T-cell (primary cell): ENCODE measurements around the gene MYBPC3. TPM values are rescaled to one million over a fixed set of nuclear protein-coding genes. Genes with fewer than 3 reads are reported as not detected.

Source experiments
- ATAC-seq, 4 experiments: fragments of 200-7000 bp in 3 of 4; fragments of 150-1000 bp in 1 of 4; cut with Tn5 transposase; replicated peaks in 1 of 4; 1 replicate in 3 of 4; 2 replicates in 1 of 4; pipeline ENCODE4 v1.10.0; 2021; ENCODE audit warnings: moderate library complexity in 3 of 4, mild to moderate bottlenecking in 2 of 4, moderate number of reproducible peaks in 1 of 4
- CTCF ChIA-PET, 2 donors: fragments of 300-600 bp; sonication (Branson Sonifier 250); formaldehyde crosslinking; loops; one replicate each; lab custom pipeline; 2022; ENCODE audit warnings: antibody characterized with exemption in 2 of 2; lab: Charles Lee
- POLR2A ChIA-PET, 2 donors: fragments of 300-600 bp; sonication (Branson Sonifier 250); formaldehyde crosslinking; loops; one replicate each; lab custom pipeline; 2022; ENCODE audit warnings: antibody characterized with exemption in 2 of 2; lab: Charles Lee
- DNase-seq, 35 experiments: peaks; one replicate each; pipeline versions ENCODE4 v3.0.0 to v3.0.0-alpha.2; 2013 to 2023
- H3K27ac ChIP-seq: one replicate; pipeline ENCODE4 v1.5.1; 2013; ENCODE audit warnings: low read length
- H3K27me3 ChIP-seq, 2 experiments: replicated peaks in 1 of 2; 1 replicate in 1 of 2; 2 replicates in 1 of 2; pipeline versions ENCODE4 v1.6.1 to v1.7.0; 2013; ENCODE audit warnings: low read length in 1 of 2, mixed read lengths in 1 of 2; ENCODE audit not compliant: control insufficient read depth in 2 of 2, insufficient read depth in 2 of 2; ENCODE audit errors: extremely low read depth in 1 of 2
- H3K36me3 ChIP-seq, 2 donors: 1 replicate in 1 of 2; 2 replicates in 1 of 2; pipeline versions ENCODE4 v1.6.1 to v1.7.0; 2013; ENCODE audit warnings: low read length in 1 of 2; ENCODE audit not compliant: control insufficient read depth in 2 of 2, insufficient read depth in 1 of 2; ENCODE audit errors: extremely low read depth in 1 of 2
- H3K4me1 ChIP-seq, 2 experiments: 1 replicate in 1 of 2; 2 replicates in 1 of 2; pipeline versions ENCODE4 v1.6.1 to v1.7.0; 2013; ENCODE audit warnings: low read length in 2 of 2, mixed read lengths in 1 of 2; ENCODE audit not compliant: insufficient read depth in 2 of 2, control insufficient read depth in 1 of 2; ENCODE audit errors: extremely low read depth in 1 of 2
- H3K4me3 ChIP-seq, 2 donors: 1 replicate in 1 of 2; 2 replicates in 1 of 2; pipeline versions ENCODE4 v1.5.1 to v1.7.0; 2013; ENCODE audit warnings: mild to moderate bottlenecking in 2 of 2, low read length in 1 of 2, moderate library complexity in 1 of 2; ENCODE audit not compliant: control insufficient read depth in 1 of 2; ENCODE audit errors: extremely low read depth in 1 of 2
- H3K9me3 ChIP-seq: 2 replicates; pipeline ENCODE4 v1.7.0; 2013
- H3K27ac Mint-ChIP-seq, 2 donors: one replicate each; pipeline ENCODE4 v1.8.0; 2020 to 2021; ENCODE audit warnings: mild to moderate bottlenecking in 2 of 2, mixed read lengths in 2 of 2
- H3K27me3 Mint-ChIP-seq, 2 donors: one replicate each; pipeline ENCODE4 v1.8.0; 2021 to 2022; ENCODE audit warnings: mixed read lengths in 2 of 2
- H3K36me3 Mint-ChIP-seq: one replicate; pipeline ENCODE4 v1.8.0; 2021; ENCODE audit warnings: mixed read lengths
- H3K4me1 Mint-ChIP-seq, 3 donors: one replicate each; pipeline ENCODE4 v1.8.0; 2020 to 2022; ENCODE audit warnings: mixed read lengths in 3 of 3, mild to moderate bottlenecking in 1 of 3
- H3K4me3 Mint-ChIP-seq, 3 donors: one replicate each; pipeline ENCODE4 v1.8.0; 2020 to 2022; ENCODE audit warnings: mild to moderate bottlenecking in 3 of 3, mixed read lengths in 3 of 3, moderate library complexity in 3 of 3
- H3K9me3 Mint-ChIP-seq, 3 donors: one replicate each; pipeline ENCODE4 v1.8.0; 2020 to 2022; ENCODE audit warnings: mixed read lengths in 3 of 3
- WGBS: methylation state at CpG from one replicate; pipeline ENCODE4 v1.1.5; 2013; ENCODE audit warnings: missing lambda C conversion rate; ENCODE audit not compliant: insufficient coverage; 5-methylcytosine and 5-hydroxymethylcytosine counted together
- total RNA-seq, 35 experiments: library from RNA in 6 of 35; stranded (reverse) in 6 of 35; fragments of 120-200 nt in 1 of 35; gene quantifications; one replicate each; pipeline versions ENCODE4 v1.2.1 to v1.2.4 and lab custom pipeline; 2013 to 2026

MYBPC3 gene
- total RNA-seq, 5 donors from 2014 or later (not counting 1 experiment from before 2014, with no cell fraction given): not detected

DNA sequence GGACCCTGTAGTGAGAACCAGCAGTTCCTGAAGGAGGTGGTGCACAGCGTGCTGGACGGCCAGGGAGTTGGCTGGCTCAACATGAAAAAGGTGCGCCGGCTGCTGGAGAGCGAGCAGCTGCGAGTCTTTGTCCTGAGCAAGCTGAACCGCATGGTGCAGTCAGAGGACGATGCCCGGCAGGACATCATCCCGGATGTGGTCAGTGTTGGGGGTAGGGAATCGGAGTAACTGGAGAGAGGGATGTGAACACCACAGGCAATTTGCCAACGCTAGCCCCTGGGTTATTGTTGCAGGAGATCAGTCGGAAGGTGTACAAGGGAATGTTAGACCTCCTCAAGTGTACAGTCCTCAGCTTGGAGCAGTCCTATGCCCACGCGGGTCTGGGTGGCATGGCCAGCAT lies 62.6 kb downstream of the MYBPC3 start:
- 94% methylated on average over 12 of the region's 15 CpGs for WGBS
- ChIA-PET CTCF (interaction anchor here in 1 of 2 donors (0.6 kb wide), 1 partner anchor 29 kb away, joined by 3 read pairs; no protein-coding TSS in a partner anchor), POLR2A (interaction anchor here in 1 of 2 donors (0.6 kb wide), 1 partner anchor 74 kb away, joined by 3 read pairs; no protein-coding TSS in a partner anchor)
- H3K27me3 Mint-ChIP-seq: no peaks in the 10 kb centered on the region
- H3K9me3 Mint-ChIP-seq: no peaks in the 10 kb centered on the region
- H3K27ac Mint-ChIP-seq: no peak overlapping the region
- H3K36me3 Mint-ChIP-seq: peaks cover 55% of the 10 kb centered on the region
- no peaks in the 10 kb centered on the region for H3K4me1 ChIP-seq
- no peak overlapping the region for H3K4me3 ChIP-seq
- H3K36me3 ChIP-seq: peaks cover 6 to 91% of the 10 kb centered on the region in 2 donors
- no peaks in the 10 kb centered on the region for H3K27me3 ChIP-seq
- no peak overlapping the region for H3K27ac ChIP-seq
- H3K9me3 ChIP-seq: no peaks in the 10 kb centered on the region
- ATAC-seq (no peak), DNase-seq (no peak)
- H3K4me3 Mint-ChIP-seq: no peak overlapping the region
- no peaks in the 10 kb centered on the region for H3K4me1 Mint-ChIP-seq

DNA sequence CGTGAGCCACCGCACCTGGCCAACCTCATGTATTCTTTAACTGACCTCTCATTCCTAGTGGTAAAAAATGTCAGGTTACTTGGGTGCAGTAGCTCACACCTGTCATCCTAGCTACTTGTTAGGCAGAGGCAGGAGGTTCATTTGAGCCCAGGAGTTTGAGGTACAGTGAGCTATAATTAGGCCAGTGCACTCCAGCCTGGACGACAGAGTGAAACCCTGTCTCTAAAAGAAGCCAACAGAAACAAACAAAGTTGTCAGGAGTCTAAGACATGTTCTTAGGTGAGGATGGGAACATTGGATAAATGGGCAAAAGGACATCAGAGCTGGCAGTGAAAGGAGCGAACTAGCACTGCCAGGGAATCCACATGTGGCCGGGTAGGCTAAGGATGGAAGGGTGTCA lies 64.4 kb downstream of the MYBPC3 start:
- Mint-ChIP-seq H3K4me1 (no peaks in the 10 kb centered on the region), H3K27ac (no peak overlapping the region), H3K9me3 (no peaks in the 10 kb centered on the region), H3K27me3 (no peaks in the 10 kb centered on the region), H3K36me3 (peaks cover 66% of the 10 kb centered on the region), H3K4me3 (no peak overlapping the region)
- WGBS: 95% methylated on average over 3 of the region's 5 CpGs
- ChIA-PET CTCF (no interaction called here), POLR2A (no interaction called here)
- no peak for DNase-seq
- Histone ChIP-seq H3K9me3 (no peaks in the 10 kb centered on the region), H3K4me3 (no peak overlapping the region), H3K27ac (no peak overlapping the region), H3K36me3 (peaks cover 14 to 91% of the 10 kb centered on the region in 2 donors), H3K4me1 (no peaks in the 10 kb centered on the region), H3K27me3 (no peaks in the 10 kb centered on the region)
- ATAC-seq: no peak

DNA sequence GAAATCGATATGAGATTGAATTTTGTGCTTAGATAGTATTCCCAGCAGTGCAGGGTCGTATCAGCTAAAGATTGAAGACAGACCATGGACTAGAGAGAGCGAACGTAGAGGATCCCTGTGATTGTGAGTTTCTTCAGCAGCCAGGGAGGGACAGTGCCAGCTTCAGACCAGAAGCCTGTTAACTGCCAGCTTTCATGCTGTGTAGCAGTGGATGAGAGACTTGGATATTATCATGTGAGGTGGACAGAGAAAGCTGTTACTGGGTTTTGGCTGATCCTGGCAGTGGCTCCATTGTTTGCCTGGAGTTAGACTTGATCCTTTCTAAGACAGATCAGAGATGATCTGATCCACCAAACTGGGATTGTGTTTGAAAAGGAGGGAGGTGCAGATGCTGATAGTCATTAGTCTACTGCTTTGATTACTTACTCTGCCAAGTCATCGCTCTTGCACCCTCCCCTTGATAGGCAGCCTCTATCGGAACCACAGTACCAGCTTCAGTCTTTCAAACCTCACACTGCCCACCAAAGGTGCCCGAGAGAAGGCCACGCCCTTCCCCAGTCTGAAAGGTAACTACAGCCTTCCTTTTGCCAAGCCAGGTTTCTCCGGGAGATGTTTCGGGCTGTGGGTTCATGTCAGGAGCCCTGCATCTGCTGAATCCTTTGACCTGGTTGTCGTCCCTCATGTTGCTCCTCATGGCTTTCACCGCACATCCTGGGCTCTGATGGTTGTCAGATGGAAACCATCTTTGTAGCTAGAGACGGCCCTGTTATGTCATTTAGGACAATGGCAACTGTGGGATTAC lies 66.3 kb downstream of the MYBPC3 start:
- Histone ChIP-seq H3K27me3 (no peaks in the 10 kb centered on the region), H3K9me3 (no peaks in the 10 kb centered on the region), H3K4me1 (no peaks in the 10 kb centered on the region), H3K36me3 (peaks cover 23 to 91% of the 10 kb centered on the region in 2 donors), H3K4me3 (no peak overlapping the region), H3K27ac (no peak overlapping the region)
- POLR2A ChIA-PET: interaction anchor here in 1 of 2 donors (0.6 kb wide), 1 partner anchor 112 kb away, joined by 10 read pairs; no protein-coding TSS in a partner anchor
- ATAC-seq: no peak
- CTCF ChIA-PET: no interaction called here
- over 99% methylated on average over 12 of the region's 13 CpGs for WGBS
- Mint-ChIP-seq H3K4me1 (no peaks in the 10 kb centered on the region), H3K27ac (no peak overlapping the region), H3K9me3 (no peaks in the 10 kb centered on the region), H3K27me3 (no peaks in the 10 kb centered on the region), H3K36me3 (peaks cover 67% of the 10 kb centered on the region), H3K4me3 (no peak overlapping the region)
- DNase-seq: no peak

DNA sequence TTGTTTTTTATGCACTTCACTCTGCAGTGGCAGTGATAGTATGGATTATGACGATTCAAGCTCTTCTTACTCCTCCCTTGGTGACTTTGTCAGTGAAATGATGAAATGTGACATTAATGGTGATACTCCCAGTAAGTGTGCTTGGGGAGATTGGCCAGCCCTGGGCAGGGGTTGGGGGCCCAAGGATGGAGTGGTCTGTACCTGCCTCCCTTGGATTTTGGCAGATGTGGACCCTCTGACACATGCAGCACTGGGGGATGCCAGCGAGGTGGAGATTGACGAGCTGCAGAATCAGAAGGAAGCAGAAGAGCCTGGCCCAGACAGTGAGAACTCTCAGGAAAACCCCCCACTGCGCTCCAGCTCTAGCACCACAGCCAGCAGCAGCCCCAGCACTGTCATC lies 68.4 kb downstream of the MYBPC3 start:
- WGBS: 60% methylated on average over 1 of the region's 4 CpGs
- peaks cover 58% of the 10 kb centered on the region for H3K36me3 Mint-ChIP-seq
- H3K27ac Mint-ChIP-seq: no peak overlapping the region

DNA sequence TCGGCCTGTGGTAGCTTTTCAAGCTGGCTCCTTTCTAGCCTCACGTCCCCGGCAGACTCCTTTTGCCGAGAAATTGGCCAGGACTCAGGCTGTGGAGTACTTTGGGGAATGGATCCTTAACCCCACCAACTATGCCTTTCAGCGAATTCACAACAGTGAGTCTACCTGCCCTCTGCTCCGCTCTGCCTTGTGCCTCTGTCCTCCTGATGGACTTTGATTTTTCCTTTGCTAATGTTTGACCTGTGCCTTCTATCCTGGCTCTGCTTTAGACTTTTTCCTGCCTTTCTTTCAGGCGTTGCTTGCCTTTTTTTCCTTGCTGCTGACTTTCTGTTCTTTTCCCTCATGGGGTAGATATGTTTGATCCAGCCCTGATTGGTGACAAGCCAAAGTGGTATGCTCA lies 70.0 kb downstream of the MYBPC3 start:
- 97% methylated on average over 3 of the region's 7 CpGs for WGBS
- peaks cover 23 to 92% of the 10 kb centered on the region in 2 donors for H3K36me3 ChIP-seq
- H3K27ac Mint-ChIP-seq: no peak overlapping the region

More for the DNA sequence above, 68.4 kb downstream of the MYBPC3 start:
- Histone ChIP-seq H3K27me3 (no peaks in the 10 kb centered on the region), H3K36me3 (peaks cover 23 to 90% of the 10 kb centered on the region in 2 donors), H3K9me3 (no peaks in the 10 kb centered on the region), H3K4me3 (no peak overlapping the region), H3K4me1 (no peaks in the 10 kb centered on the region), H3K27ac (no peak overlapping the region)
- H3K27me3 Mint-ChIP-seq: no peaks in the 10 kb centered on the region
- no peaks in the 10 kb centered on the region for H3K4me1 Mint-ChIP-seq
- no peak overlapping the region for H3K4me3 Mint-ChIP-seq
- DNase-seq: no peak
- POLR2A ChIA-PET: no interaction called here
- no peaks in the 10 kb centered on the region for H3K9me3 Mint-ChIP-seq
- no peak for ATAC-seq
- CTCF ChIA-PET: no interaction called here

More for the DNA sequence above, 70.0 kb downstream of the MYBPC3 start:
- ChIA-PET POLR2A (no interaction called here), CTCF (interaction anchor here in 1 of 2 donors (0.5 kb wide), 1 partner anchor 40 kb away, joined by 3 read pairs; no protein-coding TSS in a partner anchor)
- Histone ChIP-seq H3K4me1 (no peaks in the 10 kb centered on the region), H3K27me3 (no peaks in the 10 kb centered on the region), H3K9me3 (no peaks in the 10 kb centered on the region), H3K4me3 (no peak overlapping the region), H3K27ac (no peak overlapping the region)
- Mint-ChIP-seq H3K4me3 (no peak overlapping the region), H3K27me3 (no peaks in the 10 kb centered on the region), H3K4me1 (peaks cover 0 to 2% (median 0%) of the 10 kb centered on the region in 3 donors), H3K36me3 (peaks cover 59% of the 10 kb centered on the region), H3K9me3 (no peaks in the 10 kb centered on the region)
- DNase-seq: no peak
- no peak for ATAC-seq
